IPS DF 4.7 (cell line): Measurements from ENCODE around the gene RNGTT.

Experiments
- DNase-seq: peaks from one replicate; pipeline ENCODE4 v3.0.0-alpha.2; 2013; ENCODE audit warnings: low spot score; ENCODE audit errors: extremely low read depth

Gene RNGTT

DNA sequence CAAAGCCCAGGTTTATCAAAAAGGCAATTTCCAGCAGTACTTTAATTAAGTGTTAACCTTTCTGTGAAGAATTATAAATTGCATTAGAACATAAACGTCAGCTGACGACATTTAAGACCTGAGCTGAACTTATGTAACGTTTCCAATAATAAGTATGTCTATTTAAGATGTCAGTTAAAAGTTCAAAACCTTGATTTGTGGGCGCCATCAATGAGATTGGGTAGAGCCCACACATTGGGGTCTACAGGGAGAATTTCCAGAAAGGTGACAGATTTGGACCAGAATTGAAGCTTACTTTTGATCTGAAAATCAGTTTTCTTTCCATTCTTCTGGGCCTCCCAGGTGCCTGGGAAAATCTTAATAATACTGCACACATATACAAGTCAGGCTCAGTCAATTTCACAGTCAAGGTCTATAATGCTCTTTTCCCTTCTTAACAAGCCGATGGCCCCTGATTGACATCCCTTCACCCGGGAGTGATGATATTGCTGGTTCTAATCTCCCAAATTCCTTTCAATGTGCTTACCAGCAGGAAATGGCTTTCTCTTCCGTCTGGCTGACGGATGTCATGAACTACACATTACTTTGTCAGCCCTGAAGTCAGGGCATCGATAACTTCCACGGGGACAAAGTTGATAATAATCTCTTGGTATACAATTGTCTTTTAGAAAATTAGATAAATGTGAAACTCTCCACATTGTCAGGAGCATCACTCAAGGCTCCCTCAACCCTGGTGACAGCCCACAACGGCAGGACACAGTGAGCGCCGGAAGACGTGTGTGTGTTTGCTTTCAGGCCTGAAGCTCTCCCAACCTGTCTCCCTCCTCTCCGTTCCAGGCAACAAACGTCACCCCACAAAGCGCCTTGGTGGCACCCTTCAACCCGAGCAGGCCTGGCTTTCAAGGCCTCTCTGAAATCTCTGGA lies 400.8 kb downstream of the RNGTT start:
- no peak for DNase-seq

DNA sequence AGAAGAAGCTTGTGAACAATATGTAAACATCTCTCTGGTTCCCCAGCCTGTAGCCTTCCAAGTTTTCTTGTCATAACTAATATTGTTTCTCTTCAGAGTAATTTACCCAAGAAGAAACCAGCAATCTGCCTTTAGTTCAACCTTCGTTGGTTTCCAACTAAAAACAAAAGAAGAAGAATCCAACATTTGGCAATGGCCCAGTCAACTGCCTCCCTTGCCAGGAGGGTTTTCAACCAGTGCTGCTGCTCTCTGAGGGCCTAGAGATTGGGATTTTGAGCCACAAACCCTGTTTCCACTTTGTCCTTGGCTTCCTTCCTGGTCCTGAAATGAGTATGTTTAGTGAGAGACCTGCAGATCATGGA lies 401.5 kb downstream of the RNGTT start:
- DNase-seq = no peak

GRCh38 chr6:88561034-88561953 lies 402.1 kb downstream of the RNGTT start:
- no peak for DNase-seq
